GM21717 (cell line): ENCODE results near the gene CRB1.
"Not testable (repeated sequence)": the region's sequence is repeated elsewhere in the genome, so short reads cannot be mapped to it uniquely, and the experiment has no call there.

Source experiments
- ATAC-seq: cut with Tn5 transposase; IDR thresholded peaks from one replicate; pipeline ENCODE4 v1.9.1; 2021; ENCODE audit warnings: mild to moderate bottlenecking, moderate library complexity; ENCODE audit not compliant: unreplicated experiment

Gene CRB1

GRCh38 chr1:197451381-197451780 is 183.3 kb downstream of the CRB1 start:
- ATAC-seq = no peak

GRCh38 chr1:197453376-197454058 is 185.5 kb downstream of the CRB1 start:
- no peak for ATAC-seq

DNA sequence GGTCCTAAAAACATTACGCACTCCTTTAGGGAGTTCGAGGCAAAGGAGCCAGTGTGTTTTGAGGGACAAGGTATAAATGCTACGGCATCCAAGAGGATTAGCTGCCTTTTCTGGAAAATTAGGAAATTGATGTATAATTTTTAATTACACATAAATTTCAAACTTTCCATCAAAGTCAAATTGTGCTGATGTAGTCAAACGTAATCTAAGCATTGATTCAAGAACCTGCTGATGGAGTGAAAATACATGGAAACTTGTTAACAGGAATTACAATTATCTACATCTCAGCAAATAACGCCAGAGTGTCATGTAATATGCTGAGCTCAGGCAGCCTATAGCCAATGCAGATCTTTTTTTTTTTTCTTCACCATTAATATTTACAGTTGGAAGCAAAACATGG is 194.5 kb downstream of the CRB1 start:
- ATAC-seq = no peak

DNA sequence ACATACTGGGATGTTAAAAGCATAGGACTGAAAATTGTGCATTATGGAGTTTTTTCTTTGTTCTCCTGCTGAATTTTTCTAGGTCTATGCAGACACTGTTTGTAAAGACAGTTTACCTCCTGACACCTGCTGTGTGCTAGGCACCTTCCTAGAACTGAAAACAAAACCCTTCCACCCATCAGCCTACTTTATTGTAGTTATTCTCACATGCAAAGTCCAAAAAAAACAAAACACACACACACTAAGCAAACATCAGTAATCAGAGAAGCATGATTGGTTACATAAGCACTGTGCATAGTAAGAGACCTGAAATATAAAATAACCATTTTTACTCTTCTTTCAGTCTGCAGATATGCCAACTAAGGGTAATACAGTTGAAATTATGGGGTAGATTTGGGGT is 195.1 kb downstream of the CRB1 start:
- ATAC-seq = no peak

DNA sequence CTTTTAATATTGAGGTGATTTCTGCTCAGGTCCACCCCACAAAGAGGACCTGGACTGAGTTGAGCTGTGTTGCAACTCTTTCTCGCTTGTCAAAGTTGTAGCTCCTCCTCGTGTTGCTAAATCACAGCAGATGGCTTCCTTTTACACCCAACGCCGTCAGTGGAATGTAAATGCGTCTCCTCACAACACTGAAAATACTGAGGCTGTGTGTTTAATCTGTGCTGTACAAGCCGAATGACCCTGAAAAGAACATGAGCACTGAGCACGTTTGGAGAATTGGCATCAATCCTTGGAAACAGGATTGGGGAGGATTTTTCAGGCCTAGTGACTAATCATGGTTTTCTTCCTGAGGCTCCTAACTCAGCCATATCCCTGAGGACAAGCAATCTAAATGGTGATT is 196.0 kb downstream of the CRB1 start:
- no peak for ATAC-seq

DNA sequence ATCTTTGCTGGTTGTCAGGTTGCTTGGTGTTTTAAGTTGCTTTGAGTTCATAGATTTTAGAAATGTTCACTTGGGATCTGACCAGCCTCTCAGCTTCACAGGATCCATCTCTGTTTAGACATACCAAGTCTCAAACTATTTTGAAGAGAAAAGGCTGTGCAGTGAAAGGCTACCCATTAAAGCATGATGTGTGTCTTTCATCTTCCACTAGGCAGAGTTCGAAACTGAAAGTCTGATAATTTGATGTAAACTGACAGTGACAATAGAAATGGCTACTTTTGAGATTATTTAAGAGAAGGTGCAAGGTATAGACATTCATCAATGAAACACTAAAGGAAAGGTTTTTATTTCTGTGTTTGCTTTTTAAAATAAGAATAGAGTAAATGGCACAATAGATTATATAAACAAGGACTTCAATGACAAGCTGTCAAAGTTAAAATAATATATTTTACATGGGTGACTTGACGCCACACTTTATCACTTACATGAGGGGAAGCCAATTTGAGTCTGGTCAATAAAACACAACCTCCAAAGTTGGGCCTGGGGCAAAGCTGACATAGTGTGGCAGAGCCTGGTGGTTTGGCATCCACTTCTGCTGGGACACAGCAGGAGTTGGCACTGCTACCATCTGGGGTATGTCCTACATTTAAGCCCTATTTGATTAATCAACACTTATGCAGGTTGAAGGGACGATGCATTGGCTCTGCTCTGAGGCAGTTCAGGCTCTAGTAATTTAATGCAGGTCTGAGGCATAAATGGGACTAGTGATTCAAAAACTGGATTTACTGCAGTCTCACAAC is 197.7 kb downstream of the CRB1 start:
- ATAC-seq = no peak

- ATAC-seq = no peak
Measured at GRCh38 chr1:197466813-197467212, 198.8 kb downstream of the CRB1 start.

GRCh38 chr1:197467881-197468280 is 199.8 kb downstream of the CRB1 start:
- no peak for ATAC-seq

GRCh38 chr1:197468543-197469175 is 200.6 kb downstream of the CRB1 start:
- ATAC-seq = no peak

- no peak for ATAC-seq
Measured at GRCh38 chr1:197469620-197470210, 201.7 kb downstream of the CRB1 start.

GRCh38 chr1:197470330-197470729 is 202.3 kb downstream of the CRB1 start:
- no peak for ATAC-seq

- ATAC-seq = no peak
Measured at GRCh38 chr1:197471248-197471985, 203.4 kb downstream of the CRB1 start.

DNA sequence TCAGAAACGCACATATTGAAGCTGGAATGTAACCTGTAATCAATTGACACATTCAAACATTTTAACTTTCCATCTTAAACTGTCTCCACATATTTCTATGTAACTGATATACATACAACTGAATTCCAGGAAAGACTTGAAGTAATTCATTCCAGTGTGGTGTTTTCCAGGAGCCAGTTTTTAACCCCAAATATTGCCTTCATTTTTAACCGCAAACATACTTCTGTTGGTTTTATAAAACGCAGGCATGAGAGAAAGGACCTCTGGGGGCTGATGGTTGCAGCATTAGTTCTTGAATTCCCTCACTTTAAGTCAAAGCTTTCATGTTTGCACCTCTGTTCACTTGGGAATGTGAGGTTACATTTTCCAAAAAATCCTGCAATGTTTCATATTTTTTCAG is 204.1 kb downstream of the CRB1 start:
- no peak for ATAC-seq

DNA sequence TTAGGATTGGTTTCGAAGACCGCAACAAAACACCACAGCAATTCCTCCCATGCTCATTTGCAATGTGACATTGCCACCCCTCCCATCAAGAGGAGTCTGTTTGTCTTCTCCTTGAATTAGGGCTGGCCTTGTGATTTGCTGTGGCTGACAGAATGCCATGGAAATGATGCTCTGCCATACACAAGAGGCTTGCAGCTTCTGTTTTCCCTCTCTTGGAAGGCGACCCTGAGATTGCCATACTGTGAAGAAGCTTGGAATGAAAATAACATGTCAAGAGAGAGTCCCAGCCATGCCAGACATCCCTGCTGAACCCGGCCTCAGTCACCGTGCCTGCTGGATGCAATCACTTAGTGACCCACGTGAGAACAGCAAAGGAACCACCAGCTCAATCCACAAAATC is 212.4 kb downstream of the CRB1 start:
- no peak for ATAC-seq

- ATAC-seq = no peak
Measured at GRCh38 chr1:197481101-197481500, 213.0 kb downstream of the CRB1 start.

GRCh38 chr1:197485790-197486189 is 217.7 kb downstream of the CRB1 start:
- no peak for ATAC-seq

GRCh38 chr1:197486946-197487345 is 218.9 kb downstream of the CRB1 start:
- no peak for ATAC-seq

GRCh38 chr1:197491505-197491904 is 223.5 kb downstream of the CRB1 start:
- not testable (repeated sequence) for ATAC-seq

DNA sequence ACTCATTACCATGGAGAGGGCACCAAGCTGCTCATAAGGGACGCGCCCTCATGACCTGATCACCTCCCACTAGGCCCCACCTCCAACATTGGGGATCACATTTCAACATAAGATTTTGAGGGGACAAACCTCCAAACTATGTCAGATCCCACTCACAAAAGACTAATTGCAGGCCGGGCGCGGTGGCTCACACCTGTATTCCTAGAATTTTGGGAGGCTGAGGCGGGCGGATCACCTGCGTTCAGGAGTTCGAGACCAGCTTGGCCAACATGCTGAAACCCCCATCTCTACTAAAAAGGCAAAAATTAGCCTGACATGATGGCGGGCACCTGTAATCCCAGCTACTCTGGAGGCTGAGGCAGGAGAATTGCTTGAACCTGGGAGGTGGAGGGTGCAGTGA is 228.7 kb downstream of the CRB1 start:
- ATAC-seq = no peak

DNA sequence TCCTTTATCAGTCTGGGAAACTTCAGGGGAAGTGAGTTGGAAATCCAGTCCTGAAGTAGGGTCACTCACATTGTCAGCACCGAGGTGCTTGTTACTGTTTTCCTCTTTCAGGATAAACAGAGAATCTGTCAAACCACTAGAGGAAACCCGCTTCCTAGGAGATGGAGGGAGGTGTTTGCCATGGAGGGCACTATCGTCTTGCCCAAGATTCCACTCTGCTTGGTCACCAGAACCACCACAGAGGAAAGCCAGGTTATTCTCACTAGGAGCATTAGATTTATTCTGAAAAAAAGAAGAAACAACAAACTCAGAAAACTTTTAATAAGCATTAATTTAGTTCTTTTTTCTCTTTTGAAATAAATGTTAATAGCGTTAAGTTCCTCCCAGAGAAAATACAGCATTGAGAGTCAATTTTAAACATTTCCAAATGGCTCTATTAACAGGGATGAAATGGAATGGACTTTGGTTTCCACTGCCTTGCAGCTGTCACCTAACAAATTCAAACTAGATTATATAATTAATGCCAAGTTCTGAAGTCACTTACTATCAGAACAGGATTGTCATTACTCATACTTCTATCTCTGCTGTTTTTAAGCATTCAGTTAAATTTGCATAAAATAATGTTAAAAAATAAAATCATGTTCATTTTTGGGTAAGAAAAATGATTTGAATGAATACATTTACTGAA is 242.8 kb downstream of the CRB1 start:
- no peak for ATAC-seq
